ENCODE data around the gene DCN.

GRCh38 chr12:91142221-91142631 is 40.4 kb downstream of the DCN start:
- TF ChIP-seq POLR2A (IDR thresholded peaks at IDR 0.05; ENCODE audit: low read length) (no peak), GATA1 (IDR thresholded peaks at IDR 0.05; ENCODE audit: low read depth, low read length) (no peak)
